Thyroid gland (tissue), 4 donors: ENCODE results near the gene CAPRIN2. TPM values are rescaled to one million over a fixed set of nuclear protein-coding genes. Genes with fewer than 3 reads are reported as not detected.

Source experiments
- DNase-seq, 2 donors: peaks; one replicate each; pipeline ENCODE4 v3.0.0-alpha.2; 2019
- H3K27ac ChIP-seq, 3 donors: fragments of 200-600 bp; sonication (generic); 1 replicate in 2 of 3; 2 replicates in 1 of 3; pipeline ENCODE4 v1.5.1; 2016 to 2019; ENCODE audit warnings: mild to moderate bottlenecking in 1 of 3, moderate library complexity in 1 of 3
- H3K27me3 ChIP-seq: fragments of 200-600 bp; sonication (generic); one replicate; pipeline ENCODE4 v1.5.1; 2019
- H3K36me3 ChIP-seq, 2 donors: fragments of 200-600 bp; sonication (generic); one replicate each; pipeline ENCODE4 v1.5.1; 2016 to 2019
- H3K4me1 ChIP-seq, 2 donors: fragments of 200-600 bp; sonication (generic); one replicate each; pipeline ENCODE4 v1.5.1; 2017 to 2019
- H3K4me3 ChIP-seq, 3 donors: fragments of 200-600 bp; sonication (generic); replicated peaks in 1 of 3; 1 replicate in 2 of 3; 2 replicates in 1 of 3; pipeline ENCODE4 v1.5.1; 2016; ENCODE audit warnings: mild to moderate bottlenecking in 1 of 3
- H3K9me3 ChIP-seq: fragments of 200-600 bp; sonication (generic); one replicate; pipeline ENCODE4 v1.5.1; 2017
- POLR2A ChIP-seq, 2 donors: fragments of 450-650 bp; IDR thresholded peaks; one replicate each; pipeline ENCODE4 v1.6.1; 2017; ENCODE audit warnings: antibody characterized with exemption in 2 of 2, mild to moderate bottlenecking in 2 of 2, moderate library complexity in 1 of 2
- WGBS, 2 donors: methylation state at CpG; one replicate each; pipeline ENCODE4 v1.1.5; 2017; 5-methylcytosine and 5-hydroxymethylcytosine counted together
- intact Hi-C: fragments of 100-400 bp; cut with DNase I; formaldehyde crosslinking; loops from one replicate; pipeline ENCODE4 v1.15.1; 2023
- total RNA-seq, 4 donors: library from RNA; depleted of rRNA; stranded (reverse); fragments of >200 nt; gene quantifications; one replicate each; pipeline ENCODE4 v1.2.3, GENCODE V29; 2016
- TF ChIP-seq, protein P1 (sequence below), 6 experiments: fragments of 200-600 bp in 3 of 6; fragments of 450-650 bp in 3 of 6; sonication (generic) in 3 of 6; IDR thresholded peaks; one replicate each; pipeline ENCODE4 v1.5.1; 2016 to 2019; ENCODE audit warnings: antibody characterized with exemption in 6 of 6, mild to moderate bottlenecking in 2 of 6, inconsistent platforms in 1 of 6, moderate library complexity in 1 of 6

CAPRIN2 gene
- total RNA-seq, 4 donors from 2014 or later, result 32.3 to 96.3 (median 43.8) TPM

- no peaks in the 10 kb centered on the region for H3K36me3 ChIP-seq
- DNase-seq, result no peak
- 82 to 95% methylated on average over 12 of the region's 12 CpGs for WGBS, 2 donors
- no peak overlapping the region for H3K4me3 ChIP-seq
- no peaks in the 10 kb centered on the region for H3K9me3 ChIP-seq
- H3K27me3 ChIP-seq, result no peaks in the 10 kb centered on the region
- intact Hi-C loops, result loop anchor here (10.0 kb wide), 1 partner anchor 56 kb away; the partner anchor contains the start of gene CAPRIN2
- no peak for TF ChIP-seq POLR2A (IDR thresholded peaks at IDR 0.05)
- TF ChIP-seq, protein P1, sequence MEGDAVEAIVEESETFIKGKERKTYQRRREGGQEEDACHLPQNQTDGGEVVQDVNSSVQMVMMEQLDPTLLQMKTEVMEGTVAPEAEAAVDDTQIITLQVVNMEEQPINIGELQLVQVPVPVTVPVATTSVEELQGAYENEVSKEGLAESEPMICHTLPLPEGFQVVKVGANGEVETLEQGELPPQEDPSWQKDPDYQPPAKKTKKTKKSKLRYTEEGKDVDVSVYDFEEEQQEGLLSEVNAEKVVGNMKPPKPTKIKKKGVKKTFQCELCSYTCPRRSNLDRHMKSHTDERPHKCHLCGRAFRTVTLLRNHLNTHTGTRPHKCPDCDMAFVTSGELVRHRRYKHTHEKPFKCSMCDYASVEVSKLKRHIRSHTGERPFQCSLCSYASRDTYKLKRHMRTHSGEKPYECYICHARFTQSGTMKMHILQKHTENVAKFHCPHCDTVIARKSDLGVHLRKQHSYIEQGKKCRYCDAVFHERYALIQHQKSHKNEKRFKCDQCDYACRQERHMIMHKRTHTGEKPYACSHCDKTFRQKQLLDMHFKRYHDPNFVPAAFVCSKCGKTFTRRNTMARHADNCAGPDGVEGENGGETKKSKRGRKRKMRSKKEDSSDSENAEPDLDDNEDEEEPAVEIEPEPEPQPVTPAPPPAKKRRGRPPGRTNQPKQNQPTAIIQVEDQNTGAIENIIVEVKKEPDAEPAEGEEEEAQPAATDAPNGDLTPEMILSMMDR (IDR thresholded peaks at IDR 0.05), result no peak
- H3K27ac ChIP-seq, result no peak overlapping the region
- H3K4me1 ChIP-seq, result peaks cover 15 to 16% of the 10 kb centered on the region in 2 donors
These were observed 56.4 kb downstream of the CAPRIN2 start for GRCh38 chr12:30698346-30698745.

DNA sequence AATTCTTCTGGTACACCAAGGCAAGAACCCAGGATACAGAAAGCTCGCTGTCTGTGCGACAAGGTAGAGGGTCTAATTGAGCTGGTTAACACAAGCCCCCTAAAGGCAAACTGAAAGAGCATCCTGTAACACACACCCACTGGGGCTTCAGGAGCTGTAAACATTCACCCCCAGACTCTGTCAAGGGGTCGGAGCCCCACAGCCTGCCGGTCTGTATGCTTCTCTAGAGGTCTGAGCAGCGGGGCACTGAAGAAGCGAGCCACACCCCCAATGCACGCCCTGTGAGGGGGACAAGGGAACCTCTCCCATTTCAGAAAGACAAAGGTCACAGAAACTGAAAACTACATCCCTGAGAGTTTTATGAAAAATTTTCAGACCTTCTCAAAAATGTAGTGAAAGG, 57.8 kb downstream of the CAPRIN2 start:
- DNase-seq, result no peak
- TF ChIP-seq, protein P1 (IDR thresholded peaks at IDR 0.05), result no peak
- no peak for TF ChIP-seq POLR2A (IDR thresholded peaks at IDR 0.05)
- Histone ChIP-seq H3K27ac (no peak overlapping the region), H3K36me3 (no peaks in the 10 kb centered on the region), H3K4me1 (peaks cover 15 to 19% of the 10 kb centered on the region in 2 donors), H3K27me3 (no peaks in the 10 kb centered on the region), H3K4me3 (no peak overlapping the region), H3K9me3 (no peaks in the 10 kb centered on the region)
- intact Hi-C loops, result loop anchor here (10.0 kb wide), 1 partner anchor 58 kb away; the partner anchor contains the start of gene CAPRIN2
- WGBS, 2 donors, result 86 to 89% methylated on average over 7 of the region's 7 CpGs

DNA sequence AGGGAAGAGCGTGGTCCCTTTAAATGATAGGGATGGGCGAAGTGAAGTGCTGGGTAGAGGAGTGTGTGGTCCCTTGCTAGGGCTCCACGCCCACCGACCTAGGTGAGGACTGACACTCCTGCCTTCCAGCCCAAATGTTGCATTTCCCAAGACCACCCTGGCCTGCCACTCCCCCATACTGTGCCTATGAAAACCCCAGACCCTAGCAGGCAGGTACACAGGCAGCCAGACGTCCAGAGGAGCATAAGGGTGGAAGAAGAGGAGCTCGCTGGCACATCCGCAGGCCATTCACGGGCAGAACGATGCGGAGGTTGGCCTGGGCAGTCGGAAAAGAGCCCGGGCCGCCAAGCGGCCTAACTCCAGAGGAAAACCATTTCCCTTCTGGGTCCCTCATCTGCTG, 58.3 kb downstream of the CAPRIN2 start:
- Histone ChIP-seq H3K27ac (no peak overlapping the region), H3K9me3 (no peaks in the 10 kb centered on the region), H3K27me3 (no peaks in the 10 kb centered on the region), H3K4me1 (peaks cover 15 to 19% of the 10 kb centered on the region in 2 donors), H3K36me3 (no peaks in the 10 kb centered on the region), H3K4me3 (no peak overlapping the region)
- intact Hi-C loops, result loop anchor here (10.0 kb wide), 1 partner anchor 58 kb away; the partner anchor contains the start of gene CAPRIN2
- peak in 1 of 2 donors; percentile 9 for DNase-seq
- 84 to 86% methylated on average over 14 of the region's 14 CpGs for WGBS, 2 donors
- TF ChIP-seq, protein P1 (IDR thresholded peaks at IDR 0.05), result no peak
- no peak for TF ChIP-seq POLR2A (IDR thresholded peaks at IDR 0.05)

DNA sequence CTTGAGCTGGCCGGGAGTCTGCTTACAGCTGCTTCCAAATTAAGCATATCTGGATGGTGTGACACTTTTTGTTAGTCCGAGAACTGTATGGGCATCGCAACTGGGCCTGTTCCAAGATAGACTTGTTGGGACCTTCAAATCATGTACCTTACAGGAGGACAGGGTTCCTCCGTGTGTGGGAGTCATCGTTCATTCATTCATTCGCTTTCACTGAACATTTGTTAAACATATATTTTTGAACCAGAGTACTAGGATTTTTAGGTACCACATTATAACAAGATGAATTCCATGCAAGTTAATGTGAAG, 58.7 kb downstream of the CAPRIN2 start:
- peak overlapping the region; percentile 85 to 86 (median 85) for H3K27ac ChIP-seq
- TF ChIP-seq POLR2A (IDR thresholded peaks at IDR 0.05), result no peak
- TF ChIP-seq, protein P1 (IDR thresholded peaks at IDR 0.05), result no peak
- peaks cover 15 to 19% of the 10 kb centered on the region in 2 donors for H3K4me1 ChIP-seq
- intact Hi-C loops, result loop anchor here (10.0 kb wide), 1 partner anchor 59 kb away; the partner anchor contains the start of gene CAPRIN2
- DNase-seq, result no peak
- H3K36me3 ChIP-seq, result no peaks in the 10 kb centered on the region
- peak overlapping the region; percentile 78 to 98 (median 91) for H3K4me3 ChIP-seq
- no peaks in the 10 kb centered on the region for H3K27me3 ChIP-seq
- no peaks in the 10 kb centered on the region for H3K9me3 ChIP-seq
- 11 to 16% methylated on average over 6 of the region's 6 CpGs for WGBS, 2 donors

GRCh38 chr12:30695199-30696102, 59.3 kb downstream of the CAPRIN2 start, which contains the start of gene IPO8:
Gene IPO8 (minus strand): TSS chr12:30695869. CDS start chr12:30695647, 222 bp downstream.
- peak; percentile 91 to 95 for DNase-seq
- Histone ChIP-seq H3K4me3 (peak within 1 kb of the TSS; percentile 78 to 98 (median 91)), H3K27ac (peak within 1 kb of the TSS; percentile 85 to 86 (median 85)), H3K9me3 (no peaks in the 10 kb centered on the region), H3K4me1 (peaks cover 15 to 19% of the 10 kb centered on the region in 2 donors), H3K27me3 (no peaks in the 10 kb centered on the region), H3K36me3 (no peaks in the 10 kb centered on the region)
- WGBS, 2 donors, result 0% methylated on average over 39 to 59 of the region's 71 CpGs
- peak in 1 of 2 donors; percentile 41 for TF ChIP-seq POLR2A (IDR thresholded peaks at IDR 0.05)
- TF ChIP-seq, protein P1 (IDR thresholded peaks at IDR 0.05), result peak in 4 of 6 experiments; percentile 3 to 43 (median 29)
- intact Hi-C loops, result loop anchor here (10.0 kb wide), 1 partner anchor 59 kb away; the partner anchor contains the start of gene CAPRIN2
